NCI-H2171 (cell line): ENCODE measurements around the gene SRSF11.
"Not testable (repeated sequence)": the region's sequence is repeated elsewhere in the genome, so short reads cannot be mapped to it uniquely, and the experiment has no call there.

ENCODE experiments used
- DNase-seq: peaks from one replicate; lab custom pipeline; 2025; lab: John Stamatoyannopoulos, UW

SRSF11 gene

GRCh38 chr1:70221238-70222121, at the start of gene SRSF11:
SRSF11 (plus strand) TSS chr1:70221380; CDS start chr1:70221637, 257 bp downstream.
- DNase-seq: peak; percentile 93

- no peak for DNase-seq
These were observed 49.7 kb upstream of the SRSF11 start for GRCh38 chr1:70171512-70171911.

GRCh38 chr1:70185181-70185580, 36.0 kb upstream of the SRSF11 start:
- not testable (repeated sequence) for DNase-seq

- no peak for DNase-seq
These were observed 32.7 kb upstream of the SRSF11 start for GRCh38 chr1:70188522-70188921.

- no peak for DNase-seq
These were observed 31.0 kb upstream of the SRSF11 start for GRCh38 chr1:70190180-70190579.

- not testable (repeated sequence) for DNase-seq
These were observed 28.7 kb upstream of the SRSF11 start for GRCh38 chr1:70192446-70192845.

DNA sequence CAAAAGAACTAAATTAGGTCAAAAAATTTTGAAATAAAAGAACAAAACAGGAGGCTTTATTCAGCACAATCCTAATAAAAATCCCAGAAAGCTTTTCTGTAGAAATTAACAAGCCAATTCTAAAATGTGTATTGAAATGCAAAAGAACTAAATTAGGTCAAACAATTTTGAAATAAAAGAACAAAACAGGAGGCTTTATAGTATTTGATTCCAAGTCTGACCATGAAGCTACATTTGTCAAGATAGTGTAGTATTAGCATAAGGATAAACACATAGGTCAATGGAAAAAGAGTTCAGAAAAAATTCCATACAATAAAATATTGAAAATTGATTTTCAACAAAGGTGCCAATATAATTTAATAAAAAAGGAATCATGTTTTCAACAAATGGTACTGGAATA, 26.6 kb upstream of the SRSF11 start:
- DNase-seq: no peak

GRCh38 chr1:70195342-70195741, 25.8 kb upstream of the SRSF11 start:
- no peak for DNase-seq

DNA sequence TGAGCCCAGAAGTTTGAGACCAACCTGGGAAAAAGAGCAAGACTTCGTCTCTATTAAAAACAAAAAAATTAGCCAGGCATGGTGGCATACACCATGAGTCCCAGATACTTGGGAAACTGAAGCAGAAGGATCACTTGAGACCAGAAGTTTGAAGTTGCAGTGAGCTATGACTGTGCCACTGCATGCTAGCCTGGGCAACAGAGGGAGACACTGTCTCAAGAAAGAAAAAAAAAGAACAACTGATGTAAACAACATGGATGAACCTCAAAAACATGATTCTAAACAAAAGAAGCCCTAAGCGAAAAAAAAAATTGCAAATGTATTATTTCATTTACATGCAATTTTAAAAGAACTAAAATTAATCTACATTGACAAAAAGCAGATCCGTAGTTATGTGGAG, 24.8 kb upstream of the SRSF11 start:
- DNase-seq: no peak

DNA sequence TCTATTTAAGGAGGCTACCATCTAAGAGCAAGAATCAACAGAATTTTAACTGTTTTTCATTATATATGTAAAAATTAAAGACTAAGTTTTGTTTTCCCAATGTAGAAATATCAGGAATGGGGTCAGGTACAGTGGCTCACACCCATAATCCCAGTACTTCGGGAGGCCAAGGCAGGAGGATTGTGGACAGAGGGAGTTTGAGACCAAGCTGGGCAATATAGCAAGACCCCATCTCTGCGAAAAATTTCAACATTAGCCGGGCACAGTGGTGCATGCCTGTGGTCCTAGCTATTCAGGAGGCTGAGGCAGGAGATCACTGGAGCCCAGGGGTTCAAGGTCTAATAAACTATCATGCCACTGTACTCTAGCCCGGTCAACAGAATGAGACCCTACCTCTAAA, 21.1 kb upstream of the SRSF11 start:
- no peak for DNase-seq

- no peak for DNase-seq
These were observed 18.9 kb upstream of the SRSF11 start for GRCh38 chr1:70202173-70202758.

GRCh38 chr1:70204139-70204538, 17.0 kb upstream of the SRSF11 start:
- DNase-seq: no peak

- no peak for DNase-seq
These were observed 16.6 kb upstream of the SRSF11 start for GRCh38 chr1:70204600-70204999.

GRCh38 chr1:70205071-70205433, 16.1 kb upstream of the SRSF11 start:
- DNase-seq: no peak

DNA sequence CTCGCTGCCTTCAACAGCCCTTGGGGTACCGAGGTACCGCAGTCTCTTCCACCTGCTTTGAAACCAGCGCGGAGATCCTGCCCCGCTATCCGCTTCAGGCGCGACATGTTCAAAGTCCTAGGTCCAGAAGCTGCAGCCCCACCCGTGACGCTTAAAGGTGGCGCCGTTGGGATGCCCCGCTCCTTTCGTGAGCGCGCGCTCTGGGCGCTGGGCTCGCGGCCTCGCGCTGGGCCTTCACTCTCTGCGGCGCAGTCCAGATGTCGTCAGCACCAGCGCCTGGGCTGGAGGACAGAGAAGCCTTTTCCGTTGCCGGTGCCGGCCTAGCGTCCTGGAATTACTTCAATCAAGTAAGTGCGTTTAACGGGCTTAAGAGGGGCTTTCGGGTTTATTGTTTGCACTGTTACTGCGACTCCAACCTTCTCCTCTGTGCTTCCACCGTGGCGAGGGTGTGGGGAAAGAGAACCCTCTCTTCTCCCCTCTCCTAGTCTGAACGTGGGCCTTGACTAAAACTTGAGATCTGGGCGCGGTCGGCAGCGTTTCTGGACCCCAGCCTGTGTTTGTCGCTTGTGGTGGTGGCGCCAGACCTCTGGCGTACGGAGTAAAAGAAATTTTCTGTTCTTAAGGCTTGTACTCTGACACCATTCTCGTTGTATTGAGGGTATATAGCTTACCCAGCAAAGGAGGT, 15.6 kb upstream of the SRSF11 start, which contains the start of gene LRRC40:
Gene LRRC40, minus strand, starts transcription at position 146 of the 685 bp plus-strand sequence. Its CDS starts 39 bp downstream, at position 107.
- peak; percentile 94 for DNase-seq

DNA sequence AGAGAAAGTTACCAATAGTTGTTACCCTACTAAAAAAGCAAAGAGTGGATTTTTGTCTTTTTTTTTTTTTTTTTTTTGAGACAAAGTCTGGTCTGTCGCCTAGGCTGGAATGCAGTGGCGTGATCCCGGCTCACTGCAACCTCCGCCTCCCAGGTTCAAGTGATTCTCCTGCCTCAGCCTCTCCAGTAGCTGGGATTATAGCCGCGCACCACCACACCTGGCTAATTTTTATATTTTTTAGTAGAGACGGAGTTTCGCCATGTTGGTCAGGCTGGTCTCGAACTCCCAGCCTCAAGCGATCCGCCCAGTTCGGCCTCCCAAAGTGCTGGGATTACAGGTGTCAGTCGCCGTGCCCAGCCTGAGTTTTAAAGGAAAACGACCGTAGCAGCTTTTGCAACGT, 14.3 kb upstream of the SRSF11 start:
- not testable (repeated sequence) for DNase-seq

GRCh38 chr1:70207492-70207891, 13.7 kb upstream of the SRSF11 start:
- DNase-seq: no peak

- DNase-seq: no peak
These were observed 12.9 kb upstream of the SRSF11 start for GRCh38 chr1:70208292-70208691.

- no peak for DNase-seq
These were observed 10.4 kb upstream of the SRSF11 start for GRCh38 chr1:70210820-70211219.

DNA sequence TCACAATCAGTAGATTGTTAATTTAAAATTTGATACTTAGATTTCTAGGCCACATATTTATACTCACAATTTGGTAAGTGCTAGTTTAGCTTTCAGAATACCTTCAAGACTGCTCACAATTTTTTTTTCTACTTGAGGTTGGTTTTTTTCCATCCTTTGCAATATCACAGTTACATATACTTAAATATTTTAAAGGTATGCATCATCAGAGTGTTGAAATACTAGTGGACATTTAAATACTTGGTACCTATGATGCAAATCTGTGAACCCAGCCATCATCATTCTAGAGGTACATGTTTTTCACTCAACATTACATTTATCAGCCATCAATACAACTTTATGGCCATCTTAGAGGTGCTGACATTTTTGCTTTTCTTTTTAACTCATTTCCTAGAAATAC, 9.6 kb upstream of the SRSF11 start:
- DNase-seq: no peak

DNA sequence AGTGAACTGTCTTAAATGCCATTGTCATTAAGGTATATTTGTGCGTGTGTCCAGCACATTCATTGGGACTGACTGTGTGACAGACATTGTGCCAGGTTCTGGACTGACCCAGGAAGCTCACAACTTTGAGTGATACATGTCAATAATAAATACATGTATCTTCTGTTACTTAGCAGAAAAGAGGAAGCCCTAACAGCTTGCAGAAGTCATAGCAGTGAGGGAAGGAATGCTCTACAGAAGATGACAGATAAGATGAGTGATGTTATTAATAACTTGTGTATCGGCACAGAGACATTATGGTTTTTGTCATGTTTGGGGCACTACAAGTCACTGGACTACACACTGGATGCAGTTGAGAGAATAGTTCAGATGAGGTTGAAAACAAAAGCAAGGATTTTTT, 1.2 kb upstream of the SRSF11 start:
- DNase-seq: no peak

DNA sequence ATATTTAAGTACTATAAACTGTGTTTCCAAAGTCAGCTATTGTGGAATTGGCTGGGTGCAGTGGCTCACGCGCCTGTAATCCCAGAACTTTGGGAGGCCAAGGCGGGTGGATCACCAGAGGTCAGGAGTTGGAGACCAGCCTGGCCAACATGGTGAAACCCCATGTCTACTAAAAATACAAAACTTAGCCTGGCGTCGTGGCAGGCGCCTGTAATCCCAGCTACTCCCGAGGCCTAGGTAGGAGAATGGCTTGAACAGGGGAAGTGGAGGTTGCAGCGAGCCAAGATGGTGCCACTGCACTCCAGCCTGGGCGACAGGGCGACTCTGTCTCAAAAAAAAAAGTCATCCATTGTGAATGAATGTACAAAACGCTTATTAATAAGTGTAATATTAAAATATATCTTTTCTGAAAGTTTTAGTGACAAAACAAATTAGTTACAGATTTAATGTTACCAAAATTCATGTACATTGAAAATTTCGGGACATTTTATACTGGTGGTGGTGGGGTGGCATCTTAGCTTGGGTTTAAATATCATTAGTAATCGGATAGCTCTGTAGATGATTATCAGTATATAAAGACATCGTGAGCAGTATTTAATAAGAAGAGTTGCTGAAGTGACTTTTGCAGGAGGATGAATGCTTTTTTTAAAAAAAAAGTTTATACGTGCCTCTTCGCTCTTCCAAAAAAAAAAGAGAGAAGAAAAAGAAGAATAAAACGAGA, 503 bp upstream of the SRSF11 start:
- no peak for DNase-seq
